GM18867 (cell line): ENCODE measurements around the gene UBE2D2.

Experiments used
- ATAC-seq: cut with Tn5 transposase; IDR thresholded peaks from one replicate; pipeline ENCODE4 v1.9.1; 2021; ENCODE audit warnings: mild to moderate bottlenecking, moderate library complexity; ENCODE audit not compliant: unreplicated experiment

UBE2D2 gene

DNA sequence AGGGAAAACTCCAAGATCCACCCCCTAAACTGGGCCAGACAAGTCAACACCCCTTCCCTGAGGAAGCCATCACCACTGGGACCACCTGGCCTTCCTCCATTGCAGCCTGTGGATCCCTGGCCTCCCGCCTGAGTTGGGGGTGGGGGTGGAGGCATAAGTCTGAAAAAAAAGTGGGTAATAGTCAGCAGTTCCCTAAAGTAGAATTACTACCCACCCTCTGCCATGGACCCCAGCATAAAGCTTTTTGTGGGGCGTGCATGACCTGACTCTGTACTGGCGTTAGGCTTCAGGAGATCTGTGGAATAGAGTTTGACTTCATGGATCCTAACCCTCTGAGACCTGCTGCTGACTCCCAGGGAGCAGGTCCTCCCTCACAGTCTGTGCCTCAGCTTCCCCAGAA lies 85.0 kb downstream of the UBE2D2 start:
- ATAC-seq, result no peak

- ATAC-seq, result no peak
These were observed 85.9 kb downstream of the UBE2D2 start for GRCh38 chr5:139646912-139647505.

- ATAC-seq, result no peak
These were observed 86.5 kb downstream of the UBE2D2 start for GRCh38 chr5:139647506-139648204.

GRCh38 chr5:139648205-139649081 lies 87.3 kb downstream of the UBE2D2 start, which contains the start of gene CXXC5:
TSS of gene CXXC5 (plus strand) at chr5:139648349. CDS start at chr5:139680524, 32,175 bp downstream.
- ATAC-seq, result peak; percentile 40

- no peak for ATAC-seq
These were observed 88.2 kb downstream of the UBE2D2 start for GRCh38 chr5:139649082-139649991.

- no peak for ATAC-seq
These were observed 89.0 kb downstream of the UBE2D2 start for GRCh38 chr5:139650031-139650688.

- ATAC-seq, result no peak
These were observed 89.5 kb downstream of the UBE2D2 start for GRCh38 chr5:139650689-139651042.

DNA sequence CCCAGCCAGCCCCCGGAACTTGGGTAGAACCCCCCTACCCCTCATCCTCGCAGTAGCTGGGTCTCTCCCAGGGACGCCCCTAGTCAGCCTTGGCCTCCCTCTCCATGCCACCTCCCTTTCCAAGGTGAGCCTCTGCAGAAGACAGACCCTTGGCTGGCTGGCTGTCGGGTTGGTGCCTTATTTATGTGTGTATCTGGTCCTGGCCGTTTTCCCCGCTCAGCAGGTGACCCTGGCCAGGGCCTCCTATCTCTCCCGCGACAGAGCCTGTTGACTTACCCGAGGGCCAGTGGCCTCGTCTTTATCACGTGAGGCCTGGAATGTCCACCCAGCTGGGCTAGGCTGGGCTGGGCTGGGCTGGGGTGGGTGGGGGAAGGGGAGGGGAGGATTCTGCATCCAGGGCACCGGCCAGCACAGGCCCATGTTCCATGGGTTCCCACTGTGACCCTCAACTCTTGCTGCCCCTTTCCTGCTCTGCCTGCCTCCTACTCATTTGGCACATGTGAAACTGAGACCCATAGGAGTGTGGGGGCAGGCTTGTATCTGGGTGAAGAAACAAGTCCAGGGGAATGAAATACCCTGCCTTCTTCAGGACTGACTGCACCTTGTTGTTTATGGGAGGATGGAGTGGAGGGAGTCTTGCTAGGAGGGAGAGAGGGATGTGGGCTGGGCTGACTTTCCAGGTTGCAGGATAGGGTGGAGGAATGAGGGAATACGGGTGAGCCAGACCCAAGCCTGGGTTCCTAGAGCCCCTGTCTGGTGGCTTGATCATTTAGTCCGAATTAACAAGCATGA lies 90.1 kb downstream of the UBE2D2 start:
- no peak for ATAC-seq

DNA sequence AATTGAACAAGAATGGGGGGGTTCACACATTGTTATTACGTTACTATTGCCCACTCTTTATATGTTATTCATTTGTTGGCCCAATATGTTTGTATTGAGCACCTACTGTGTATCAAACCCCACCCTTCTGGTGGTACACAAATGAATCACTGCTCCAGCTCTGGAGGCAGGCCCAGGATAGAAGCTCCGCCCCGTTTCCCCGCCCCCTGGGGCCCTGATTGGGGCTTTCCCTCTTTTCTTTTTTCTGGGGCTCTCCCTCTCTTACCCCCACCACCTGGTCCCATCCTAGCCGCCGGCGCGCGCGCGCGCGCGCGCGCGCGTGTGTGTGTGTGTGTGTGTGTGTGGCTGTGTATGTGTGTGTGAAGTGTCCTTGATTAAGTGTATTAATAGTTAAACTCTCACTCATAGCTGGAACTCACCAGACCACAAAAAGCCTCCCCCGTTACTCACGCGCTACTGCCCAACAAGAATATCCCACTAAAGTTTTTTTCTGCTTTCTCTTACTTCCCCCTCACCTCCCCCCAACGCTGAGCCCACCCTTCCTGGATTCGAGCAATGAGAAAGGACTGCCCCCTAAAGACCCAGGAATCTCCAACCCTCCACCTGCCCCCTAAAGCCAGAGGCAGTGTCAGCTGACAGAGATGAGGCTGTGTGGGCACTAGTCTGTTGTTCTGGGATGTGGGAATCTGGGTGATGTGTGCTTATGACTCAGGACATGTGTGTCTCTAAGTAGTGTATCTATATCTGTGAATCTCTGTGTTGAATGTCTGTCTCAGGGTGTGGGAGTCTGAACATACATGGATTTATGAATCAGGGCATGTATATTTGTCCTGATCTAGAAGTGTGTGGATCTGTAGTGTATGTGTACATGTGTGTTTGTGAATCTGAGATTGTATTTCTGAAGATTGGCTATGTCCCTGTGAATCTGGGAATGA lies 91.0 kb downstream of the UBE2D2 start:
- ATAC-seq, result peak; percentile 46

GRCh38 chr5:139652788-139653241 lies 91.7 kb downstream of the UBE2D2 start:
- peak; percentile 32 for ATAC-seq

DNA sequence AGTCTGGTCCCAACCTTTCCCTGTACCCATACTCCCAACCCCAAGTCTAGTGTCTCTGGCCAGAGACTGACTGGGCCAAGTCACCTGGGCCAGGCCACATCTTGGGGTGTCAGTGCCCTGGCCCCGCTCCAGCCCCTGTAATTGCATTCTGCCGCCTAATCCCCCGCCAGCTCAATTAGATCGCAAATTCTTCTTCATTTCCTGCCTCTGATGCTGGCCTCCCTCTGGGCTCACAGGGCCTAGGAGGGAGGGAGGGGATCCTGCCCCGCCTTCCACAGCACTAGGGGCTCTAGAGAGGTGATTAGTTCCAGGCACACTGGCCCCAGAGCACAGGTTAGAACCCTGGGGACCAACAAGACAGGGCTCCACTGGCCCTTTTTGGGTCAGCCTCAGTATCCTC lies 92.5 kb downstream of the UBE2D2 start:
- ATAC-seq, result no peak

- no peak for ATAC-seq
These were observed 93.3 kb downstream of the UBE2D2 start for GRCh38 chr5:139654464-139654863.

- no peak for ATAC-seq
These were observed 93.8 kb downstream of the UBE2D2 start for GRCh38 chr5:139654871-139655491.

DNA sequence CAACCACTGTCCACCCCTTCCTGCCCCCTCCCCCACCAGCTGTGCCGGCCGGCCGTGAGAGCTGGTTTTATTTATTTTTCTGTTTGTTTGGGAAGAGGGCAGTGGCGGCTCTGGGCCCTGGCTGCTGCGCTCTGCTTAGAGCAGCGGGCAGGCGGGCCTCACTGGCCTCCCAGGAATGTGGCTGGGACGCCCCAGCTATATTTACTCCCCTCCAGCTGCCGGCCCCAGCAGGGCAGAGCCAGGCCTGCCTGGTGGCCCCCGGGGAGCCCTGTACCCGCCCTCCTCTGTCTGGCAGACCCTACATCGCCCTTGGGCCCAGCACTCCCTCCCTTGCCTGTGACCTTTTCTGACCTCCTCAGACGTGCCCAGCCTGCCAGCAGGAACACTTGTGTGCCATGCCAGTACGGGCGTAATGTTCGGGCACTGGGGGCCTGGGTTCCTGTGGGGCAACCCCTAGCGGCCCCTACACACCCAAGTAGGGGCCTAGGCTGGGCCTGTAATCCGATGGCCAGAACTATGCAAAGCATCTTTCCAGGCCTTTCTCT lies 94.7 kb downstream of the UBE2D2 start:
- no peak for ATAC-seq

- ATAC-seq, result no peak
These were observed 96.5 kb downstream of the UBE2D2 start for GRCh38 chr5:139657363-139658321.

GRCh38 chr5:139658501-139658927 lies 97.4 kb downstream of the UBE2D2 start:
- ATAC-seq, result no peak
